Memory B cell (primary cell): ENCODE results near the gene KCNG2.

Source experiments
- ATAC-seq: fragments of 150-1000 bp; cut with Tn5 transposase; 2 replicates; pipeline ENCODE4 v1.10.0; 2021; ENCODE audit warnings: low read depth, mild to moderate bottlenecking, moderate library complexity
- DNase-seq, 2 donors: peaks; one replicate each; pipeline ENCODE4 v3.0.0; 2022; ENCODE audit warnings: low spot score in 2 of 2
- H3K27ac Mint-ChIP-seq: one replicate; pipeline ENCODE4 v1.8.0; 2022; ENCODE audit warnings: mild to moderate bottlenecking, moderate library complexity, mixed read lengths
- H3K27me3 Mint-ChIP-seq: one replicate; pipeline ENCODE4 v1.8.0; 2022; ENCODE audit warnings: mixed read lengths
- H3K36me3 Mint-ChIP-seq: one replicate; pipeline ENCODE4 v1.8.0; 2022; ENCODE audit warnings: mild to moderate bottlenecking, mixed read lengths
- H3K4me1 Mint-ChIP-seq: one replicate; pipeline ENCODE4 v1.8.0; 2022; ENCODE audit warnings: mixed read lengths
- H3K4me3 Mint-ChIP-seq: one replicate; pipeline ENCODE4 v1.8.0; 2022; ENCODE audit warnings: mild to moderate bottlenecking, moderate library complexity, mixed read lengths
- H3K9me3 Mint-ChIP-seq: one replicate; pipeline ENCODE4 v1.8.0; 2022; ENCODE audit warnings: mixed read lengths

Gene KCNG2

GRCh38 chr18:79943608-79944125 lies 145.9 kb downstream of the KCNG2 start:
- DNase-seq: no peak
- Mint-ChIP-seq H3K27me3 (no peaks in the 10 kb centered on the region), H3K36me3 (peaks cover 21% of the 10 kb centered on the region), H3K4me1 (peaks cover 33% of the 10 kb centered on the region), H3K27ac (no peak overlapping the region), H3K9me3 (no peaks in the 10 kb centered on the region), H3K4me3 (no peak overlapping the region)
- no peak for ATAC-seq

GRCh38 chr18:79944126-79944731 lies 146.5 kb downstream of the KCNG2 start:
- Mint-ChIP-seq H3K27ac (peak overlapping the region; percentile 81), H3K4me1 (peaks cover 35% of the 10 kb centered on the region), H3K4me3 (no peak overlapping the region), H3K9me3 (no peaks in the 10 kb centered on the region), H3K36me3 (peaks cover 20% of the 10 kb centered on the region), H3K27me3 (no peaks in the 10 kb centered on the region)
- DNase-seq (no peak), ATAC-seq (peak; percentile 28)

DNA sequence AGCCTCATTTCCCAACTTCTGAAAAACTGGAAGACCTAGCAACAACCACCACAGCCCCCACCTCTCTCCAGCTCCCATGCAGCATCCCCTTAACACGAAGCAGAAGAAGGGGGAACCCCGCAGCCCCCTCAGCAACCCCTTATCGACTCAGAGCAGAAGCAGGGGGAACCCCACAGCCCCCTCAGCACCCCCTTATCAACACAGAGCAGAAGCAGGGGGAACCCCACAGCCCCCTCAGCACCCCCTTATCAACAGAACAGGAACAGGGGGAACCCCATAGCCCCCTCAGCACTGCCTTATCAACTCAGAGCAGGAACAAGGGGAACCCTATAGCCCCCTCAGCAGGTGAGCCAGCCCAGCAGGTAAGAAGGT lies 147.0 kb downstream of the KCNG2 start:
- DNase-seq (no peak), ATAC-seq (peak; percentile 69)
- Mint-ChIP-seq H3K4me3 (no peak overlapping the region), H3K9me3 (no peaks in the 10 kb centered on the region), H3K27ac (peak overlapping the region; percentile 81), H3K36me3 (peaks cover 18% of the 10 kb centered on the region), H3K27me3 (no peaks in the 10 kb centered on the region), H3K4me1 (peaks cover 38% of the 10 kb centered on the region)

GRCh38 chr18:79945118-79946042 lies 147.6 kb downstream of the KCNG2 start:
- Mint-ChIP-seq H3K4me3 (no peak overlapping the region), H3K36me3 (peaks cover 16% of the 10 kb centered on the region), H3K9me3 (no peaks in the 10 kb centered on the region)

DNA sequence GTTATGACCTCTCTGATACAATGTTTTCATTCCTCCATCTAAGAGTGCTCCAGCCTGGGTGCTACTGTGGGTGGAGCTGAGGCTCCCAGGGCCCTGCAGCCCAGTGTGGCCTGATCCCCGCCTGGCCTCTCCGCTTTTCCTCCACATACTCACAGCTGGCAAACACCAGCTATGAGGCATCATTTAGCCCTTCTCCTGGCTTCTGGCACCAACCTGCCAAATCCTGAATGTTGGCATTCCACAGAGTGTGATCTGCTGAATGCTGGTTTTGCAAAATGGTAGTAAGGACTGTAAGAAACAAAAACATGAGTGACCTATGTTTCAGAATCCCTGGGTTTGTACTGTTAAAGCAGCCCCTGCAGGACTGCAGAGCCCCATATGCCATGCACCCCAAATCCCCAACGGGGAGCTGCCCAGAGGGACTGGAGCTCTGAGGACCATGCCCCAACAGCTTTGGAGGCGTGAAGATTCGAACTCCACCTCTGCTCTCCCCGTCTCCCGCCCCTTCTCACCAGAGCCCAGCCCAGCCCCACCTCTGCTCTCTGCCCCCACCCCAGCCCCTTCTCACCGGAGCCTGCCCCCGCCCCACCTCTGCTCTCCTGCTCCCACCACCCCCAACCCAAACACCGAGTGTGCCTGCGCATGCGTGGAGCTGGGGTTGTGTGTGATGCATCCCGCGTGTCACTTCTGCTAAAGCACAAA lies 149.5 kb downstream of the KCNG2 start:
- Mint-ChIP-seq H3K27me3 (no peaks in the 10 kb centered on the region), H3K4me3 (no peak overlapping the region), H3K9me3 (no peaks in the 10 kb centered on the region), H3K27ac (no peak overlapping the region), H3K4me1 (peaks cover 42% of the 10 kb centered on the region), H3K36me3 (peaks cover 11% of the 10 kb centered on the region)
- DNase-seq (no peak), ATAC-seq (no peak)

More at GRCh38 chr18:79945118-79946042, 147.6 kb downstream of the KCNG2 start:
- ATAC-seq (no peak), DNase-seq (no peak)
- Mint-ChIP-seq H3K27me3 (no peaks in the 10 kb centered on the region), H3K4me1 (peaks cover 41% of the 10 kb centered on the region), H3K27ac (peak overlapping the region; percentile 81)

- DNase-seq: no peak
- Mint-ChIP-seq H3K4me3 (no peak overlapping the region), H3K9me3 (no peaks in the 10 kb centered on the region), H3K36me3 (peaks cover 8% of the 10 kb centered on the region), H3K27me3 (no peaks in the 10 kb centered on the region), H3K4me1 (peaks cover 40% of the 10 kb centered on the region), H3K27ac (peak overlapping the region; percentile 24)
- no peak for ATAC-seq
These were observed 150.3 kb downstream of the KCNG2 start for GRCh38 chr18:79947881-79948610.

DNA sequence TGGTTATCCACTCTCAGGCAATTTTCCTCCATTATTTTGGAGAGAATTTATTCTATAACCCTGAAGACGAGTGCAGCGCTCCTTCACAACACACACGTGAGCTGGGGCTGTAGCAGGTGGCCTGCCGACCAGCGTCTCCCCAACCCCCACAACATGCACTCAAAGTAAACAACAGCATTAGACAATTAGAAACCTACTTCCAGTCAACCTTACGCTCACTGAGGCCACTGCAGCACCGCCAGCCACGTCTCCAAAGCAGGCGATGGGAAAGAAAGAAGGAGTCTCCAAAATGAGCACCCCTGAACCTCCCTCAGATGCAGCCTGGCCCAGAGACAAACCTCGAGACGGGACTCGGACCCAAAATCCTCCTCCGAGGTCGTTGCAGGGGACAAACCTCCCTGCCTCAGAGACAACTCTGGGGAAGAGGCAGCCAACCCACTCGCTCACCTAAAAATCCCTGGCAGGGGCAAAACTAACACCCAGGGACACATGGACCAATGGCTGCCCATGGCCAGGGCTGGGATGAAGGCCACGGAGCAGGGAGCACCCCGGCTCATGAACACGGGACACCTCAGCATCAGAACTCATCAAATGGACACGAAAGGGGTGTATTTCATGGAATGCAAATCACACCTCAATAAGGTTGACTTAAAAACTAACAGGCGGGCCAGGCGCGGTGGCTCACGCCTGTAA lies 151.1 kb downstream of the KCNG2 start:
- Mint-ChIP-seq H3K4me3 (no peak overlapping the region), H3K27ac (peak overlapping the region; percentile 24), H3K9me3 (no peaks in the 10 kb centered on the region), H3K4me1 (peaks cover 40% of the 10 kb centered on the region), H3K36me3 (peaks cover 8% of the 10 kb centered on the region), H3K27me3 (no peaks in the 10 kb centered on the region)
- ATAC-seq (no peak), DNase-seq (no peak)
